ENCODE results near the gene TRMT44.

DNA sequence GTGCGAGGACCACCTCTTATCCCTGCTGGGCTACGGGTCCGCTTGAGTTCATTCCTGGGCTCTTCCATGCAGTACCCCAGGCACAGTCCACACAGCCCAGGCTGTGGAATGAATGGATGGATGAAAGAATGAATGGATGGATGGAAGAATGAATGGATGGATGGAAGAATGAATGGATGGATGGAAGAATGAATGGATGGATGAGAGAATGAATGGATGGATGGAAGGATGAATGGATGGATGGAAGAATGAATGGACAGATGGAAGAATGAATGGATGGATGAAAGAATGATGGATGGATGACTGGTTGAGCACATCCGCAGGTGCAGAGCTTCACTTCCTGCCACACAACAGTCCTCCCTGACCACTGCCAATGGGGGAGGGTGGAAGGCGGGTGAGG is 28.3 kb upstream of the TRMT44 start:
- TF ChIP-seq, protein P1, sequence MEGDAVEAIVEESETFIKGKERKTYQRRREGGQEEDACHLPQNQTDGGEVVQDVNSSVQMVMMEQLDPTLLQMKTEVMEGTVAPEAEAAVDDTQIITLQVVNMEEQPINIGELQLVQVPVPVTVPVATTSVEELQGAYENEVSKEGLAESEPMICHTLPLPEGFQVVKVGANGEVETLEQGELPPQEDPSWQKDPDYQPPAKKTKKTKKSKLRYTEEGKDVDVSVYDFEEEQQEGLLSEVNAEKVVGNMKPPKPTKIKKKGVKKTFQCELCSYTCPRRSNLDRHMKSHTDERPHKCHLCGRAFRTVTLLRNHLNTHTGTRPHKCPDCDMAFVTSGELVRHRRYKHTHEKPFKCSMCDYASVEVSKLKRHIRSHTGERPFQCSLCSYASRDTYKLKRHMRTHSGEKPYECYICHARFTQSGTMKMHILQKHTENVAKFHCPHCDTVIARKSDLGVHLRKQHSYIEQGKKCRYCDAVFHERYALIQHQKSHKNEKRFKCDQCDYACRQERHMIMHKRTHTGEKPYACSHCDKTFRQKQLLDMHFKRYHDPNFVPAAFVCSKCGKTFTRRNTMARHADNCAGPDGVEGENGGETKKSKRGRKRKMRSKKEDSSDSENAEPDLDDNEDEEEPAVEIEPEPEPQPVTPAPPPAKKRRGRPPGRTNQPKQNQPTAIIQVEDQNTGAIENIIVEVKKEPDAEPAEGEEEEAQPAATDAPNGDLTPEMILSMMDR (IDR thresholded peaks at IDR 0.05): no peak
- no peak for TF ChIP-seq POLR2A (IDR thresholded peaks at IDR 0.05)

Measured in adrenal gland (tissue), 5 donors.